OCI-LY1 (cell line): ENCODE results near the gene RAB3IL1.

Source experiments
- EZH2 ChIP-seq: fragments of 200-600 bp; sonication (generic), shearing (Covaris generic); IDR thresholded peaks from 2 replicates; pipeline ENCODE4 v1.8.0; 2017; ENCODE audit warnings: borderline replicate concordance, mixed run types, mild to moderate bottlenecking, antibody characterized with exemption, low read length, moderate library complexity, mixed read lengths
- TF ChIP-seq, protein P1 (sequence below): fragments of 200-600 bp; sonication (generic), shearing (Covaris generic); IDR thresholded peaks from 2 replicates; pipeline ENCODE4 v1.5.1; 2017; ENCODE audit warnings: mild to moderate bottlenecking, antibody characterized with exemption, low read length, moderate library complexity, mixed read lengths

DNA sequence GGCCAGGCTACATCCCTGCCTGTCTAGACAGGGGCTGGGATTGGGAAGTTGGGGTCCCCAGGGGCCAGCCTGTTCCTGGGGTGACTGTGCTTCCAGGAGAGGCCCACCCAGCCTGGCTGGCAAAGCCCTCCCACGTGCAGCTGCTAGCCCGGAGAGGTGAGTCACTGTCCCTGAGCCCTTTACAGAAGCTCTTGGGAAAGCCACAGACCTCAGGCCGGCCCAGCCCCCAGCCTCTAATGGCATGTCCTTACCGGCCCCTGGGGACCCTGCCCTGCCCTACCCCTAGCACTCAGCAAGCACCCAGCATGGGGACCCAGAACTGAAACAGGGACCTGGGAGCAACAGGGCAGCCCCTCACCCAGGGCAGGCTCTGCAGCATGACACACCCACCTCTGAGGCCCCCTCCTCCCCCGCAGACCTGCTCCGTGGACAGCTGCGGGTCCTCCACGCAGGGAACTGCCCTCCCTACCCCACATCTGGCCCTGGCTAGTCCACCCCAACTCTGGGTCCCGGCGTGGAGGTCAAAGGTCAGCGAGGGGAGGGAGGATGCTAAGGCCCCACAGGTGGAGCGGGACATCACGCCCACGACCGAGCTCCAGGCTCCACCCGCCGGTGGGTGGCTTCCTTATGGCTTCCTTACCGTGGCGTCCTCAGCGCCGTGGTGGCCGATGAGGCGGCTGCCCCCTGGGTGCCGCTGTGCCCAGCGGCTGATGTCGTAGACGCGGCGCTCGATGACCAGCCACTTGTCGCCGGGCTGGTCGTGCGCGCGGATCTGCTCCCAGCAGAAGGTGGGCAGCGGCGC, 26.6 kb downstream of the RAB3IL1 start:
- TF ChIP-seq, protein P1, sequence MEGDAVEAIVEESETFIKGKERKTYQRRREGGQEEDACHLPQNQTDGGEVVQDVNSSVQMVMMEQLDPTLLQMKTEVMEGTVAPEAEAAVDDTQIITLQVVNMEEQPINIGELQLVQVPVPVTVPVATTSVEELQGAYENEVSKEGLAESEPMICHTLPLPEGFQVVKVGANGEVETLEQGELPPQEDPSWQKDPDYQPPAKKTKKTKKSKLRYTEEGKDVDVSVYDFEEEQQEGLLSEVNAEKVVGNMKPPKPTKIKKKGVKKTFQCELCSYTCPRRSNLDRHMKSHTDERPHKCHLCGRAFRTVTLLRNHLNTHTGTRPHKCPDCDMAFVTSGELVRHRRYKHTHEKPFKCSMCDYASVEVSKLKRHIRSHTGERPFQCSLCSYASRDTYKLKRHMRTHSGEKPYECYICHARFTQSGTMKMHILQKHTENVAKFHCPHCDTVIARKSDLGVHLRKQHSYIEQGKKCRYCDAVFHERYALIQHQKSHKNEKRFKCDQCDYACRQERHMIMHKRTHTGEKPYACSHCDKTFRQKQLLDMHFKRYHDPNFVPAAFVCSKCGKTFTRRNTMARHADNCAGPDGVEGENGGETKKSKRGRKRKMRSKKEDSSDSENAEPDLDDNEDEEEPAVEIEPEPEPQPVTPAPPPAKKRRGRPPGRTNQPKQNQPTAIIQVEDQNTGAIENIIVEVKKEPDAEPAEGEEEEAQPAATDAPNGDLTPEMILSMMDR: no peak
- no peak for TF ChIP-seq EZH2
